ENCODE measurements around the gene IL4I1. TPM values are rescaled to one million over a fixed set of nuclear protein-coding genes. Genes with fewer than 3 reads are reported as not detected.

IL4I1 gene
- total RNA-seq, 1 donor = 0.43 TPM

GRCh38 chr19:49908480-49909420 is 12.1 kb upstream of the IL4I1 start:
- no peak overlapping the region for H3K4me3 ChIP-seq (ENCODE audit: low read depth, low read length)
- TF ChIP-seq CTCF (IDR thresholded peaks at IDR 0.05; ENCODE audit: insufficient read depth, low read depth, low read length) = no peak
- no peak for DNase-seq (ENCODE audit: low read depth)

- H3K4me3 ChIP-seq (ENCODE audit: low read depth, low read length) = no peak overlapping the region
- no peak for TF ChIP-seq CTCF (IDR thresholded peaks at IDR 0.05; ENCODE audit: insufficient read depth, low read depth, low read length)
- DNase-seq (ENCODE audit: low read depth) = no peak
Observed at GRCh38 chr19:49907745-49908446, 11.2 kb upstream of the IL4I1 start.

- H3K4me3 ChIP-seq (ENCODE audit: low read depth, low read length) = no peak overlapping the region
- TF ChIP-seq CTCF (IDR thresholded peaks at IDR 0.05; ENCODE audit: insufficient read depth, low read depth, low read length) = no peak
- no peak for DNase-seq (ENCODE audit: low read depth)
Observed at GRCh38 chr19:49906879-49907564, 10.3 kb upstream of the IL4I1 start.

- no peak for DNase-seq (ENCODE audit: low read depth)
- TF ChIP-seq CTCF (IDR thresholded peaks at IDR 0.05; ENCODE audit: insufficient read depth, low read depth, low read length) = no peak
- H3K4me3 ChIP-seq (ENCODE audit: low read depth, low read length) = no peak overlapping the region
Observed at GRCh38 chr19:49904136-49904535, 7.4 kb upstream of the IL4I1 start.

- no peak for TF ChIP-seq CTCF (IDR thresholded peaks at IDR 0.05; ENCODE audit: insufficient read depth, low read depth, low read length)
- DNase-seq (ENCODE audit: low read depth) = no peak
- no peak overlapping the region for H3K4me3 ChIP-seq (ENCODE audit: low read depth, low read length)
Observed at GRCh38 chr19:49895566-49896297, 955 bp downstream of the IL4I1 start.

GRCh38 chr19:49894879-49895565 is 1.7 kb downstream of the IL4I1 start:
- TF ChIP-seq CTCF (IDR thresholded peaks at IDR 0.05; ENCODE audit: insufficient read depth, low read depth, low read length) = no peak
- DNase-seq (ENCODE audit: low read depth) = no peak
- H3K4me3 ChIP-seq (ENCODE audit: low read depth, low read length) = no peak overlapping the region

All from fibroblast of villous mesenchyme (primary cell).